Stomach smooth muscle (tissue), 2 donors: ENCODE results near the gene UROC1.
"Not testable (repeated sequence)": the region's sequence is repeated elsewhere in the genome, so short reads cannot be mapped to it uniquely, and the experiment has no call there.

Source experiments
- H3K27ac ChIP-seq: one replicate; pipeline ENCODE4 v1.7.0; 2013; ENCODE audit warnings: mild to moderate bottlenecking, low read length, inconsistent platforms
- H3K27me3 ChIP-seq, 2 donors: one replicate each; pipeline ENCODE4 v1.7.0; 2013; ENCODE audit warnings: low read length in 2 of 2; ENCODE audit not compliant: insufficient read depth in 2 of 2, control insufficient read depth in 1 of 2
- H3K36me3 ChIP-seq, 2 donors: one replicate each; pipeline ENCODE4 v1.7.0; 2013; ENCODE audit warnings: low read length in 2 of 2; ENCODE audit not compliant: control insufficient read depth in 2 of 2, insufficient read depth in 2 of 2
- H3K4me1 ChIP-seq: one replicate; pipeline ENCODE4 v1.7.0; 2013; ENCODE audit warnings: low read length; ENCODE audit not compliant: control insufficient read depth, insufficient read depth
- H3K4me3 ChIP-seq, 2 donors: one replicate each; pipeline ENCODE4 v1.7.0; 2013; ENCODE audit warnings: low read length in 2 of 2
- H3K9ac ChIP-seq, 2 donors: one replicate each; pipeline ENCODE4 v1.7.0; 2013; ENCODE audit warnings: low read length in 2 of 2, mild to moderate bottlenecking in 1 of 2
- H3K9me3 ChIP-seq, 2 donors: one replicate each; pipeline ENCODE4 v1.7.0; 2013; ENCODE audit warnings: low read length in 2 of 2; ENCODE audit not compliant: control insufficient read depth in 2 of 2
- donor health status: healthy.
- donor health status: Pancreatic carcinoma.

Gene UROC1

GRCh38 chr3:126538316-126538715 is 20.7 kb upstream of the UROC1 start:
- no peaks in the 10 kb centered on the region for H3K36me3 ChIP-seq
- H3K4me1 ChIP-seq, result no peaks in the 10 kb centered on the region
- H3K27ac ChIP-seq, result no peak overlapping the region
- H3K9me3 ChIP-seq, result no peaks in the 10 kb centered on the region
- no peak overlapping the region for H3K4me3 ChIP-seq
- H3K27me3 ChIP-seq, result peaks cover 24 to 27% of the 10 kb centered on the region in 2 donors
- no peak overlapping the region for H3K9ac ChIP-seq

GRCh38 chr3:126537730-126538281 is 20.2 kb upstream of the UROC1 start:
- no peaks in the 10 kb centered on the region for H3K9me3 ChIP-seq
- H3K4me3 ChIP-seq, result no peak overlapping the region
- no peaks in the 10 kb centered on the region for H3K36me3 ChIP-seq
- peaks cover 22 to 26% of the 10 kb centered on the region in 2 donors for H3K27me3 ChIP-seq
- no peak overlapping the region for H3K27ac ChIP-seq
- H3K4me1 ChIP-seq, result no peaks in the 10 kb centered on the region
- H3K9ac ChIP-seq, result no peak overlapping the region

- no peaks in the 10 kb centered on the region for H3K36me3 ChIP-seq
- no peaks in the 10 kb centered on the region for H3K9me3 ChIP-seq
- H3K4me1 ChIP-seq, result no peaks in the 10 kb centered on the region
- H3K27ac ChIP-seq, result no peak overlapping the region
- H3K4me3 ChIP-seq, result no peak overlapping the region
- H3K27me3 ChIP-seq, result peaks cover 20 to 22% of the 10 kb centered on the region in 2 donors
- no peak overlapping the region for H3K9ac ChIP-seq
Observed at GRCh38 chr3:126537116-126537729, 19.6 kb upstream of the UROC1 start.

GRCh38 chr3:126536126-126536525 is 18.6 kb upstream of the UROC1 start:
- H3K9ac ChIP-seq, result no peak overlapping the region
- H3K9me3 ChIP-seq, result no peaks in the 10 kb centered on the region
- peaks cover 10 to 22% of the 10 kb centered on the region in 2 donors for H3K27me3 ChIP-seq
- no peaks in the 10 kb centered on the region for H3K4me1 ChIP-seq
- H3K36me3 ChIP-seq, result no peaks in the 10 kb centered on the region
- H3K4me3 ChIP-seq, result no peak overlapping the region
- H3K27ac ChIP-seq, result no peak overlapping the region

- Histone ChIP-seq H3K27me3 (peaks cover 10 to 22% of the 10 kb centered on the region in 2 donors), H3K27ac (no peak overlapping the region), H3K4me3 (no peak overlapping the region), H3K4me1 (no peaks in the 10 kb centered on the region), H3K9ac (no peak overlapping the region), H3K9me3 (no peaks in the 10 kb centered on the region), H3K36me3 (no peaks in the 10 kb centered on the region)
Observed at GRCh38 chr3:126535636-126536035, 18.1 kb upstream of the UROC1 start.

- not testable (repeated sequence) for H3K9ac ChIP-seq, H3K27ac ChIP-seq, H3K36me3 ChIP-seq
Observed at GRCh38 chr3:126534716-126535115, 17.1 kb upstream of the UROC1 start.

GRCh38 chr3:126533506-126533905 is 15.9 kb upstream of the UROC1 start:
- Histone ChIP-seq H3K27me3 (peaks cover 10 to 18% of the 10 kb centered on the region in 2 donors), H3K9ac (no peak overlapping the region), H3K36me3 (no peaks in the 10 kb centered on the region), H3K4me1 (no peaks in the 10 kb centered on the region), H3K9me3 (no peaks in the 10 kb centered on the region), H3K4me3 (no peak overlapping the region), H3K27ac (no peak overlapping the region)

More at GRCh38 chr3:126534716-126535115, 17.1 kb upstream of the UROC1 start:
- H3K4me3 ChIP-seq, H3K4me1 ChIP-seq, H3K9me3 ChIP-seq: not testable (repeated sequence)
- H3K27me3 ChIP-seq, result peaks cover 10 to 18% of the 10 kb centered on the region in 2 donors

GRCh38 chr3:126531051-126531330 is 13.4 kb upstream of the UROC1 start:
- Histone ChIP-seq H3K4me1 (no peaks in the 10 kb centered on the region), H3K36me3 (no peaks in the 10 kb centered on the region), H3K9me3 (no peaks in the 10 kb centered on the region), H3K4me3 (no peak overlapping the region), H3K9ac (no peak overlapping the region), H3K27me3 (peaks cover 1 to 4% of the 10 kb centered on the region in 2 donors), H3K27ac (no peak overlapping the region)

- no peak overlapping the region for H3K27ac ChIP-seq
- no peaks in the 10 kb centered on the region for H3K36me3 ChIP-seq
- no peak overlapping the region for H3K9ac ChIP-seq
- no peaks in the 10 kb centered on the region for H3K4me1 ChIP-seq
- no peak overlapping the region for H3K4me3 ChIP-seq
- no peaks in the 10 kb centered on the region for H3K9me3 ChIP-seq
- peaks cover 2 to 7% of the 10 kb centered on the region in 2 donors for H3K27me3 ChIP-seq
Observed at GRCh38 chr3:126530171-126531050, 12.8 kb upstream of the UROC1 start.

GRCh38 chr3:126529585-126530170 is 12.1 kb upstream of the UROC1 start:
- H3K9ac ChIP-seq, result no peak overlapping the region
- no peak overlapping the region for H3K27ac ChIP-seq
- H3K9me3 ChIP-seq, result no peaks in the 10 kb centered on the region
- H3K4me3 ChIP-seq, result no peak overlapping the region
- H3K36me3 ChIP-seq, result no peaks in the 10 kb centered on the region
- H3K27me3 ChIP-seq, result peaks cover 6% of the 10 kb centered on the region in 2 donors
- H3K4me1 ChIP-seq, result no peaks in the 10 kb centered on the region
